ENCODE results near the gene MRPS16.

DNA sequence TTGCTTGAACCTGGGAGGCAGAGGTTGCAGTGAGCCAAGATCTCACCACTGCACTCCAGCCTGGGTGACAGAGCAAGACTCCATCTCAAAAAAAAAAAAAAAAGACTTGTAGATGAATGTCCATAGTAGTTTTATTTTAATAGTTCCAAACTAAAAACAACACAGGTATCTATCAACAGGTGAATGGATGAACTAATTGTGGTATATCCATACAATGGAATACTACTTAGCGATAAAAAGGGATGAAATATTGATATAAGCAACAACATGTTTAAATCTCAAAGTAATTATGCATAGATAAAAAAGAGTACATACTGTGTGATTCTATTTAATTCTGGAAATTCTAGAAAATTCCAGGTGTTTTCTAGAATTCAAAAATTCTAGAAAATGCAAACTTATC is 37.5 kb upstream of the MRPS16 start:
- TF ChIP-seq POLR2AphosphoS5 (IDR thresholded peaks at IDR 0.05; ENCODE audit: borderline replicate concordance, low read depth, low read length) (no peak), EZH2 (IDR thresholded peaks at IDR 0.05) (no peak), FOXP2 (optimal IDR thresholded peaks at IDR 0.05; ENCODE audit: control extremely low read depth, extremely low read length, insufficient read depth) (no peak)
